ENCODE measurements around the gene TSPAN9. TPM values are rescaled to one million over a fixed set of nuclear protein-coding genes. Genes with fewer than 3 reads are reported as not detected.

TSPAN9 gene
- total RNA-seq, 1 experiment from 2014 or later, result 13.2 TPM

GRCh38 chr12:3249081-3249800 is 172.1 kb downstream of the TSPAN9 start (continued):
- TF ChIP-seq MAX (IDR thresholded peaks at IDR 0.05) (no peak), EGR1 (IDR thresholded peaks at IDR 0.05; ENCODE audit: low read depth) (no peak), SP1 (IDR thresholded peaks at IDR 0.05; ENCODE audit: low read depth) (no peak), REST (IDR thresholded peaks at IDR 0.05; ENCODE audit: low read depth) (no peak)

DNA sequence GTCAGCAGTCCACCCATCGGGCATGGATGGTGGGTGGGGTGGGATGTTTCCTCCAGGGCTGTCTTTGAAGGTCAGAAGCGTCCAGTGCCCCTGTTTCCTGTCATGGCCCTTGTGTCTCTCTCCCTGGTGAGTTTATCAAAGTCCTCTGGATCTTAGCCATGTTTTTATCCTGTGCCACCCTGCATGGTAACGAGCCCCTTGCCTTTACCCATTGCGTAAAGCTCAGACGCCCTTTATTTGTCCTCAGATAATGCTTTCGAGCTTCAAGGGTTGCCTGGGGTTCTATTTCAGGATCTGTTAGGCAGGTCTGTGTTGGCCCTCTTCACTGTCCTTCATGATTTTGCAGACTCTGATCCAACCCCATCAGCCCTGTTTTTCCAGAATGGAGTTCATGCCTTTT is 172.9 kb downstream of the TSPAN9 start:
- BruUV-seq (replicated peaks), result no TSS peak
- no peak overlapping the region for H2AFZ ChIP-seq (ENCODE audit: low read depth, low read length, poor library complexity, severe bottlenecking)
- no peaks in the 10 kb centered on the region for H3K9me2 ChIP-seq (ENCODE audit: insufficient read depth)
- no peaks in the 10 kb centered on the region for H3K36me3 ChIP-seq (ENCODE audit: control insufficient read depth in 1 of 2, insufficient read depth in 2 of 2, low read length in 2 of 2)
- intact Hi-C loops (cut with micrococcal nuclease), result no loop called here
- no peak overlapping the region for H3K27ac ChIP-seq (ENCODE audit: low read depth, low read length)
- no peaks in the 10 kb centered on the region for H3K79me2 ChIP-seq (ENCODE audit: insufficient read depth, low read length)
- no peaks in the 10 kb centered on the region for H4K20me1 ChIP-seq (ENCODE audit: insufficient read depth)
- no peak overlapping the region for H3K4me2 ChIP-seq (ENCODE audit: low read length)
- ATAC-seq (no peak), DNase-seq (ENCODE audit: low read depth, low spot score) (no peak)
- ChIA-PET POLR2A (no interaction called here), CTCF (no interaction called here), RAD21 (ENCODE audit: low non-redundant PET in 1 of 2, low total read pairs in 2 of 2, uncharacterized antibody in 2 of 2, unreplicated experiment in 2 of 2) (no interaction called here)
- no peak overlapping the region for H3K9ac ChIP-seq (ENCODE audit: low read length)
- no peaks in the 10 kb centered on the region for H3K27me3 ChIP-seq (ENCODE audit: insufficient read depth, low read length)
- H3K9me3 ChIP-seq (ENCODE audit: control insufficient read depth in 1 of 2, insufficient read depth in 1 of 2, low read depth in 1 of 2, low read length in 2 of 2), result no peaks in the 10 kb centered on the region
- no peak for TF ChIP-seq ZNF274 (IDR thresholded peaks at IDR 0.05; ENCODE audit: low read depth, low read length)
- no peak for TF ChIP-seq CEBPB (IDR thresholded peaks at IDR 0.05; ENCODE audit: low read depth)
- no peak for TF ChIP-seq JUND (IDR thresholded peaks at IDR 0.05)
- TF ChIP-seq EZH2 (IDR thresholded peaks at IDR 0.05), result no peak
- no peak for TF ChIP-seq SIN3A (IDR thresholded peaks at IDR 0.05; ENCODE audit: low read depth)
- TF ChIP-seq ZFX (IDR thresholded peaks at IDR 0.05), result no peak
- TF ChIP-seq TCF7L2 (IDR thresholded peaks at IDR 0.05; ENCODE audit: borderline replicate concordance, extremely low read depth, insufficient read depth, insufficient read length), result no peak
- TF ChIP-seq EGR1 (IDR thresholded peaks at IDR 0.05; ENCODE audit: low read depth), result no peak
- no peak for TF ChIP-seq CBX3 (IDR thresholded peaks at IDR 0.05; ENCODE audit: low read depth)
- TF ChIP-seq MAX (IDR thresholded peaks at IDR 0.05), result no peak
- no peak for TF ChIP-seq POLR2A (IDR thresholded peaks at IDR 0.05; ENCODE audit: borderline replicate concordance, extremely low read depth, insufficient read depth, insufficient read length)
- no peaks in the 10 kb centered on the region for H3K4me1 ChIP-seq (ENCODE audit: control insufficient read depth in 1 of 2, insufficient read depth in 2 of 2, low read length in 2 of 2)
- no peak overlapping the region for H3K4me3 ChIP-seq (replicated peaks in 1 of 2; ENCODE audit: low read depth in 1 of 2, low read length in 2 of 2)

All from HCT116 (cell line).